ENCODE results near the gene RXRA. TPM values are rescaled to one million over a fixed set of nuclear protein-coding genes. Genes with fewer than 3 reads are reported as not detected.

RXRA gene
- polyA plus RNA-seq, 1 experiment = 12.0 TPM

- Histone ChIP-seq H3K27me3 (ENCODE audit: control insufficient read depth, insufficient read depth, low read length) (peaks cover 2% of the 10 kb centered on the region; the same call in 1 of the 2 replicates), H3K4me3 (ENCODE audit: low read depth, low read length) (no peak overlapping the region), H3K36me3 (ENCODE audit: control insufficient read depth, insufficient read depth, low read length) (no peaks in the 10 kb centered on the region)
- ChIA-PET CTCF (interaction anchor here (1.1 kb wide), 1 partner anchor 29 kb away, joined by 3 read pairs; no protein-coding TSS in a partner anchor), POLR2A (interaction anchor here (0.6 kb wide), 1 partner anchor 38 kb away, joined by 9 read pairs; no protein-coding TSS in a partner anchor)
- DNase-seq (ENCODE audit: low read depth) = no peak
- TF ChIP-seq CTCF (IDR thresholded peaks at IDR 0.05; ENCODE audit: insufficient read depth, low read depth, low read length) = no peak
Observed at GRCh38 chr9:134287591-134288491, 38.4 kb upstream of the RXRA start.

- Histone ChIP-seq H3K4me3 (ENCODE audit: low read depth, low read length) (no peak overlapping the region), H3K27me3 (ENCODE audit: control insufficient read depth, insufficient read depth, low read length) (no peaks in the 10 kb centered on the region), H3K36me3 (ENCODE audit: control insufficient read depth, insufficient read depth, low read length) (no peaks in the 10 kb centered on the region)
- no peak for TF ChIP-seq CTCF (IDR thresholded peaks at IDR 0.05; ENCODE audit: insufficient read depth, low read depth, low read length)
- POLR2A ChIA-PET = no interaction called here
- CTCF ChIA-PET = interaction anchor here (1.1 kb wide), 1 partner anchor 29 kb away, joined by 3 read pairs; no protein-coding TSS in a partner anchor
- no peak for DNase-seq (ENCODE audit: low read depth)
Observed at GRCh38 chr9:134288746-134289145, 37.5 kb upstream of the RXRA start.

- Histone ChIP-seq H3K27me3 (ENCODE audit: control insufficient read depth, insufficient read depth, low read length) (no peaks in the 10 kb centered on the region), H3K4me3 (ENCODE audit: low read depth, low read length) (no peak overlapping the region), H3K36me3 (ENCODE audit: control insufficient read depth, insufficient read depth, low read length) (no peaks in the 10 kb centered on the region)
- CTCF ChIA-PET = no interaction called here
- no peak for TF ChIP-seq CTCF (IDR thresholded peaks at IDR 0.05; ENCODE audit: insufficient read depth, low read depth, low read length)
- no peak for DNase-seq (ENCODE audit: low read depth)
- POLR2A ChIA-PET = no interaction called here
Observed at GRCh38 chr9:134289241-134289875, 36.9 kb upstream of the RXRA start.

- TF ChIP-seq CTCF (IDR thresholded peaks at IDR 0.05; ENCODE audit: insufficient read depth, low read depth, low read length) = no peak
- H3K4me3 ChIP-seq (ENCODE audit: low read depth, low read length) = no peak overlapping the region
- H3K27me3 ChIP-seq (ENCODE audit: control insufficient read depth, insufficient read depth, low read length) = no peaks in the 10 kb centered on the region; the same call in 1 of the 2 replicates
- ChIA-PET POLR2A (no interaction called here), CTCF (no interaction called here)
- DNase-seq (ENCODE audit: low read depth) = no peak
- no peaks in the 10 kb centered on the region for H3K36me3 ChIP-seq (ENCODE audit: control insufficient read depth, insufficient read depth, low read length)
Observed at GRCh38 chr9:134290603-134291451, 35.4 kb upstream of the RXRA start.
